NCI-H146 treated with DMSO at 0.1 percent for 48 hours (cell line): ENCODE results near the gene TAF6.
A peak's percentile ranks its signal among the peaks of the same experiment; 100 is the strongest.

ENCODE experiments used
- DNase-seq: peaks from one replicate; lab custom pipeline; 2025; ENCODE audit not compliant: unreplicated experiment; lab: John Stamatoyannopoulos, UW

Gene TAF6

GRCh38 chr7:100119072-100119969 is at the start of gene TAF6, which contains the start of gene CNPY4:
Gene TAF6 (minus strand): TSS chr7:100119358. CDS start chr7:100114209, 5,149 bp downstream.
Gene CNPY4 (plus strand): TSS chr7:100119634. CDS start chr7:100119745, 111 bp downstream.
- peak; percentile 82 for DNase-seq

- no peak for DNase-seq
Measured at GRCh38 chr7:100167912-100168323, 48.8 kb upstream of the TAF6 start.

GRCh38 chr7:100166970-100167911 is 48.1 kb upstream of the TAF6 start:
- no peak for DNase-seq

- DNase-seq = no peak
Measured at GRCh38 chr7:100166317-100166940, 47.3 kb upstream of the TAF6 start.

GRCh38 chr7:100163871-100164270 is 44.7 kb upstream of the TAF6 start:
- DNase-seq = no peak

GRCh38 chr7:100163006-100163531 is 43.9 kb upstream of the TAF6 start:
- peak; percentile 25 for DNase-seq

- DNase-seq = no peak
Measured at GRCh38 chr7:100160067-100160466, 40.9 kb upstream of the TAF6 start.

- DNase-seq = no peak
Measured at GRCh38 chr7:100159099-100159623, 40.0 kb upstream of the TAF6 start.

- peak; percentile 77 for DNase-seq
Measured at GRCh38 chr7:100158229-100159098, 39.3 kb upstream of the TAF6 start, which contains the start of gene TRAPPC14. Gene TRAPPC14 (minus strand): TSS chr7:100158723. CDS start chr7:100158499, 224 bp downstream.

- DNase-seq = no peak
Measured at GRCh38 chr7:100157334-100158228, 38.4 kb upstream of the TAF6 start.

GRCh38 chr7:100157069-100157333 is 37.8 kb upstream of the TAF6 start:
- no peak for DNase-seq

GRCh38 chr7:100156331-100157068 is 37.3 kb upstream of the TAF6 start:
- DNase-seq = no peak

- no peak for DNase-seq
Measured at GRCh38 chr7:100155553-100156317, 36.6 kb upstream of the TAF6 start.

GRCh38 chr7:100154651-100155491 is 35.7 kb upstream of the TAF6 start:
- no peak for DNase-seq

- DNase-seq = no peak
Measured at GRCh38 chr7:100153708-100154535, 34.8 kb upstream of the TAF6 start.
